HG02763 (cell line): ENCODE results near the gene CLRN3.

Source experiments
- ATAC-seq: cut with Tn5 transposase; IDR thresholded peaks from one replicate; pipeline ENCODE4 v1.9.1; 2021; ENCODE audit warnings: mild to moderate bottlenecking, moderate library complexity; ENCODE audit not compliant: unreplicated experiment

The CLRN3 gene

DNA sequence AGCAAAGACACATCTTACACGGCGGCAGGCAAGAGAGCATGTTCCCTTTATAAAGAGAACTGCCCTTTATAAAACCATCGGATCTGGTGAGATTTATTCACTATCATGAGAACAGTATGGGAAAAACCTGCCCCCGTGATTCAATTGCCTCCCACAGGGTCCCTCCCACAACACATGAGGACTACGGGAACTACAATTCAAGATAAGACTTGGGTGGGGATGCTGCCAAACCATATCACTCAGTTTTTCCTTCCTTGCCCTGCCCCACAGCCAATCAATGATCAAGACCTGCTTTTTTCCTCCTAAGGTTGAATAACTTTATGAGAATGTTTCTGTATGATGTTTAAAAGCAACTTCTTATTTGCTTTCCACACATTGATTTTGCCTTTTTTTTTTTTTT, 11.0 kb upstream of the CLRN3 start:
- ATAC-seq, result no peak

DNA sequence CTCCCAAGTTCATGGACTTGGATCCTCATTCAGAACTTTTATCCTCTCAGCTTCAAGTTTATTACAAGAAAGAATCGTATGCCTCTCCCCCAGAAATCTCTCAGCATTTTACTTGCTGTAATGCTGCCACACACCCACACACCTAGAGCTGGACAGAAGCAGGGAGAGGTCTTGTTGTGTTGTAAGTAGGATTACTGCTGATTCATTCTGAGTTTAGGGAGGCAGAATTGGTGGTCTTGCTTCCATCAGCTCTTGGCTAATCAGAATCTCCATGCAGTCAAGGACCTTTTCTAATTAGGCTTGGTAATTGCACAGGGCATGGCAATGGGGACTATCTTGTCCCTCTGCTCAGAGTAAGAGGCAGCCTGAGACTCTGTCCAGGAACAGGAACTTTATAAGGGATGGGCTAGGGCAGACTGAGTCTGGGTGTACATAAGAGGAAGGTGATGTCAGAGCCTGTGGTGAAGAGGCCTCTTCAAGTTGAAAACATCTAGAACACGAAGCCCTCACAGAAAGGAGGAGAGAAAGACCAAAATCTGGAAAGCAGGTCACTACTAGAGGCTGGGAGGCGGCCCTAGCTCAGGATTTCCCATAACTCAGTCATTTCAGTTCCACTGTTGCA, 7.1 kb upstream of the CLRN3 start:
- no peak for ATAC-seq

DNA sequence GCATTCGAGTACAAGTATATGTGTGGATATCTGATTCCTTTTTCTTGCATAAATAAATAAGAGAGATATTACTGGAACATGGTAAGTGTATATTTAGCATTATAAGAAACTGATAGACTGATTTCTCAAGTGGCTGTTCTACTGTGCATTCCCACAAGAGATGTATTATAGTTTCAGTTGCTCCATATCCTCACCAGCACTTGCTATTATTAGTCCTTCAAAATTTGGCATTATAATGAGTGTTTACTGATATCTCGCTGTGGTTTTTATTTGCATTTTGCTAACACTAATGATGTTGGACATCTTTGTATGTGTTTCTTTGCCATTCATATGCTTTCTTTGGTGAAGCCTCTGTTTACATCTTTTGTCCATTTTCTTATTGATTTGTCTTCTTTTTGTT, 4.4 kb upstream of the CLRN3 start:
- no peak for ATAC-seq

DNA sequence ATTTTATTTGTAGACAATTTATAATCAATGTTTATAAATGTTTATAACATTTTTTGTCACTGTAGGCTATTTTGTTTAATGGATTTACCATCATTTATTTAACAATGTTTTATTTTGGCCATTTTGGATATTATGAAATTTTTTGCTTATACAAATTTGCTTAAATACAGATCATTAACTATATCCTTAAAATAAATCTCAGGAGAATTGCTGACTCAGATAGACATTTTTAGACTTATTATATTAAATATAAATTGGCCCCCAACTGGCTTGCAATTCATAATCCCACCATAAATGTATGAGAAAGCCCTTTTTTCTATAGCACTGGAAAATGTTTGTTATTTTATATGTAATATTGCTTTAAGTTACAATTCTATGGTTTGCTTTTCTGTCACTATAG, 3.8 kb upstream of the CLRN3 start:
- no peak for ATAC-seq

DNA sequence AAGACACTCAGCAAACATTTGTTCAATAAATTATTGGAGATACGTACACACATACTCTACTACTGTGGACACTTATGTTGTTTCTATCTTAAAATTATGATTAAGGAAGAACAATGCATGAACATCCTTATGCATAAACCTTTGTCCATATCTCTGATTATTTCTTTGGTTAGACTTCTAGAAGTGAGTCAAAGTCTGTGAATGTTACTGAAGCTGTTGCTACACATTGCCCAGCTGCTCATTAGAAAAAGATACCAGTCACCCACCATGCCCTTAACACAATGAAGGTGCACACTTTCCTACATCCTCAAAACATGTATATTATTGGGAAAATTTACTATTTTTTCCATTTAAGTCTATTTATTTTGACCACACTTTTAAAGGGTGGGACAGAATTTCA, 1.4 kb upstream of the CLRN3 start:
- no peak for ATAC-seq

DNA sequence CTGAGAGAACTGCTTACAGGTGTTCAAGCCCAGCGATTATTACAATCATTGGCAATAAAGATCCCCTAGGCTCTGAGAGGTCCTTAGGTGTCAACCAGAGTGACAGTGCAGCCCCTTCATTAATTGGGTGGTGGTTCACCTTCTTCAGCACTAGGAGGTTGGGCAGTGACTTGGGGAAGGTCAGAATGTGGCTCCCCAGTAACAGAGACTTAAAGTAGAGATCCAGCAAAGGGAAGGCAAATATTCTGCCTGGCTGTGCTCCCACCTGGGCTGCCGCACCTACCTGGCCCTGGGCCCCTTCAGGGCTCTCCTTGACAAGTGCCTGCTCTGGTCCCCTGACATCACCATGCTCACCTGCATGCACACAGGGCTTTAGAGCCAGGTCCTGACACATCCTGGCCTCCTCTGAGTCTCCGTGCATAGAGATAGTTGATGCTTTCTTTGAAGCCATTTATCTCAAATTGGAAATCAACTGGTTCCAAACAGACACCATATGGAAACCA, 1.9 kb downstream of the CLRN3 start:
- no peak for ATAC-seq

DNA sequence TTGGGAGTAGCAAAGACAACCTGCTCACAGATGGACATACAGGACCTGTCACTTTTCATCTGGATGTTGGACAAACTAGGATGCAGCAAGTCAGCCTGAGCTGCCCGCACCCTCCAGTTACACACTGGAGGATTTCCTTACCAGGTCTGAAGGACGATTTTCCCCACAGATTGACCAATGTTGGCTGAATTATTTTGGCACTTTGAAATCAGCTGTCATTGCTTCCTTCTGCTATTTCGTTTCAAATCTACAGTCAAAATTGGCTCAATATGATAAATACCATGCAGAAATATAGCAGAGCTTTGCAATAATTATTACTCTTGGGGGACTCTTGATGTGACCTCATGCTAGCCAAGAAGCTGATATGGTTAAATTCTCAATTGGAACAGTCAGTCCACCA, 2.5 kb downstream of the CLRN3 start:
- ATAC-seq, result no peak

DNA sequence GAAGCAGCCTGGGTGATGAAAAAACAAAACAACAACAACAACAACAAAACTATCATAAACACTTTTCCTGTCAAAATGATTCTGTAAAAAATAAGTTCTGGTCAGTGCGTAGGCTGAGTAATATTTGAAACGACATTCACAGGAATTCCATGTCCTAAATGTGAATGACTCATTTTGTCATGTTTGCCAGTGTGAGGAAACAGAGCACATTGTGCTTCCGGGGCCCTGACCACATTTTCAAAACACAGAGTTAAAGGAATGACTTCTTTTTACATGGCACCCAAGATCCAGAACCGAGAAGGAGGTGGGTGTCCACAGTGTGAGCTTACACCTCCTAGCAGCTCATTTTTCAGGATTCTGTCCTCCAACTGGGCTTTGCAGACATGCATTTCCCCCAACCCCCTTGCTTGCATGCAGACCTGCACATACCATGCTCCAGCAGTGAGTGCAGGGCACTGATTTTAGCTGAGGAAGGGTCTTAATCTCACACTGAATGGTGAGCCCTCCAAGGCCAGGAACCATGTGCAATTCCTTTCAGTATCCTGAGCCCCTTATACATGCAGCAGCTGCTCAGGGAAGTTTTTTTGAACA, 3.0 kb downstream of the CLRN3 start:
- no peak for ATAC-seq

DNA sequence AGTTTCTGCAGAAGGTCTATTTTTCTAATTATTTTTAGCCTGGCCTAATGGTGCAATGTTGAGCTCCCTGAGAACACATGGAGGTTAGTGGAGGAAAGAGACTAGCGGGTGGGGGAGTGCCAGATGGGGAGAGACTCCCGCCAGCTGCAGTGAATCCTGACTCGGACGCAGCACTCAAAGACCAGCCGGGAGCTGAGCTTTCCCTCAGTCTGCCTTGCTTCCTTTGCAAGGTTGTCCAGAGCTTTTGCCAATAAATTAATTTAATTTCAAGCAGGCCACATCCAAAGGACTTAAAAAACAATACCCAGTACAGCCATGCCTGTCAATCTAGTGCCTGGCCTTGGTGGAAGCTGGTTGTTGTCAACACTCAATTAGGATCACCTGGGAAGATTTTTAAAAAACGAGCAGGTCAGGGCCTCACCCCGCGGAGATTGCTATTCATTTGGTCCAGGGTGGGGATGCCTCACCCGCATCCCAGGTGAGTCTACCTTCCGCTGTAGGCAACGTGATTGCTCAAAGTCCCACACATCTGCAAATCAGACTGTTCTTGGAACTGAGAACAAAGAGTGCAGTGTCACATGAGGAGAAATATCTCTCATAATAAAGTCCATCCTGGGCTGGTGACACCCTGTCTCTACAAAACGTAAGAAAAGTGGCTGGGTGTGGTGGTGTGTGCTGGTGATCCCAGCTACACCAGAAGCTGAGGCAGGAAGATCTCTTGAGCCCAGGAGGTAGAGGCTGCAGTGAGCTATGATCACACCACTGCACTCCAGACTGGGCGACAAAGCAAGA, 4.0 kb downstream of the CLRN3 start:
- ATAC-seq, result no peak

DNA sequence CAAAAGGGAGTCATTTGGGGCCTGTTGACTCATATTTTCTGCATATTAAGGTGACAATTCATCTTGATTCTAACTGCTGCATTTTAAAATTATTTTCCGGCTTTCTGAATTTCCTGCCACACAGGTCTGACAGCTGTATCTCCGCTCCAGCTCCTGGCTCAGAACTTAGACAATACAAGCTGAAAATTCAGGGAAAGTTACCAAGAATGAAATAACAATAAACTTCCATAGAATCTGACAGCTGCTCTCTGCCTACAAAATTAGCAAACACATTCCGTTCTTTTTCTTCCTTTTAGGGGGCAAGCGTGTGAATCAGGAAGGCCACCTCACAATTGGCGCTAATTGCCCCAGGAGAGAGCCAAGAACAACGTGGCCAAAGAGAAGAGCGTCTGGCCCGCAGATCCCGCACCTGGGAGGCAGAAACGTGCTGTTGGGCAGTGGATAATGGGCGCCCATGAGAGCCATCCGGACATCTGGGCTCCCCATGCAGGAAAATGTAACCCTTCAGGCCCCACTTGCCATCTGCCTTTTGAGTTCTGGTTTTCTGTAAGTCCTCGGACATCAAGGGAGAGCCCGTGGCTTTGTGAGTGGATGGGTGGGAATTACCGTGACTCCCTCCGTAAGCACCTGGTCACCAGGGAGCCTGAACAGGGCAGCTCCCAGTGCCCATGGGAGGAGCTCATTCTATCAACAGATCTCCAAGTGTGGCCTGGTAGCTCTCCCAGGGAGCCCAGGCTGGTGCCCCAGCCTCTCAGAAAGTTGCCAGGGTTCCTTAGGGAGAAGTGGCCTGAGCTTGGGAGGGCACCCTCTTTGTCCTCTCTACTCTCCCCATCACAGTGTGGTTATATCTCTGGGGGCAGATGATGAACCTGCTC, 5.0 kb downstream of the CLRN3 start:
- no peak for ATAC-seq

DNA sequence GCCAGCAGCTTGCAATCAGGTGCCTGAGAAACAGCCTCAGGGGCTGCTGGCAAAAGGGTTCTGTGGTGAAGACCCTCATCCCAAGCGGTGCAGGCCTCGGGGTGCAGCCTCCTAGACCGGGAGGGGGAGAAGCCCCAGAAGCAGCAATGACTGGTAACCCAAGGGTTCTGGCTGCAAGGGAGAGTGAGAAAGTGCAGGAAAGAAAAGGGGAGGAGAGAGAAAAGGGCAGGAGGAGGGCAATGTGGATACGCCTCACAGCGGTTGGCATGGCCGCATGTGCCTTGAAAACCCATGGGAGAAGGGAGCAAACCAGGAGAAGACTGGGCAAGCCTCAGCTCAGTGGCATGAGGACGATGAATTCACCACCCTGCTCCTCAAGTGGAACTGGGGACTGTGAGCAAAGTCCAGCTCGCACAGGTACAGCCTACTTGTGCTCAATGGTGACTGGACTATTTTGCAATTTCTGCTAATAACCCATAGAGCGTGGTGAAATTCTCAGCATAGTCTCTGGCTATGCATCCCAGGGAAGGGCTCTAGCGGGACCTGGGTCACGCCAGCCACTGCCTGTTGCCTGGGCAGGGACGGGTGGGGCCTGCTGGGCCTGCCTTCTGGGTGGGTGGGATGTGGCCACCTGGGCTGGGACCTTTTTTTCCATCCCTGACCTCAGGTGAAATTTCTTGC, 6.2 kb downstream of the CLRN3 start:
- ATAC-seq, result no peak

DNA sequence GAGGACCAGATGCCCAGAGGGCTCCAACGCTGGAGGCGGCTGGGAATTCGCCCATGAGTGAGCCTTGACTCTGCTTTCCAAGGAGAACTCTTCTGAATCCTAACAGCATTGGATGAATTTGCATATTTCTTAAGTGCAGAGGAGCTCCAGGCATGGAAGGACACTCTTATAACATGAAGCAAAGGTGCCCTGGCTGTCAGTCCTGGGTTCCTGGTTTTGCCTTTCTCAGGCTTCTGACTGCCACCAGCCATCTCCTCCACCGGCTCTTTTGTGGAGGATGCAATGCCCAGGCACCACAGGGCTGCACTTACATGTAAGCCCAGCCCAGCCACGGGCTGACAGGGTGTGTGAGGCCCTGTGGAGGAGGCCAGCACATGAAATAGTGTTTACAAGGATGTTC, 8.2 kb downstream of the CLRN3 start:
- no peak for ATAC-seq

DNA sequence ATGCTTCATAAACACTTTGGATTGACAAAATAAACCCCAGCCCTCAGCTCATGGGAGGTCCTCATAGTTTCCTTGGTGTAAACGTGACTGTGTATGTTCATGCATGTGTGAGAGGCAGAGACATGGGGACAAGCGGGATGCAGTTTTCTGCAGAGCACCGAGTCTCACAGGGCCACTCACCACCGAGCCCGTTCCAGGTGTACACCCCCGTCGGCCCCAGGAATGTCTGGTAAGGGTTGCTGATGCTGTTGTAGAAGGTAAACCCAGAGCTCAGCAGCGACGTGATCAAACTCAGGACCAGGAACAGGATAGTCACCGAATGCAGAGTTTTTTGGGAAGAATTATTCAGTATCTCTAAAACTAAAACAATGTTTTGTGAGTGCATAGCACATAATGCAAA, 9.2 kb downstream of the CLRN3 start:
- ATAC-seq, result no peak

DNA sequence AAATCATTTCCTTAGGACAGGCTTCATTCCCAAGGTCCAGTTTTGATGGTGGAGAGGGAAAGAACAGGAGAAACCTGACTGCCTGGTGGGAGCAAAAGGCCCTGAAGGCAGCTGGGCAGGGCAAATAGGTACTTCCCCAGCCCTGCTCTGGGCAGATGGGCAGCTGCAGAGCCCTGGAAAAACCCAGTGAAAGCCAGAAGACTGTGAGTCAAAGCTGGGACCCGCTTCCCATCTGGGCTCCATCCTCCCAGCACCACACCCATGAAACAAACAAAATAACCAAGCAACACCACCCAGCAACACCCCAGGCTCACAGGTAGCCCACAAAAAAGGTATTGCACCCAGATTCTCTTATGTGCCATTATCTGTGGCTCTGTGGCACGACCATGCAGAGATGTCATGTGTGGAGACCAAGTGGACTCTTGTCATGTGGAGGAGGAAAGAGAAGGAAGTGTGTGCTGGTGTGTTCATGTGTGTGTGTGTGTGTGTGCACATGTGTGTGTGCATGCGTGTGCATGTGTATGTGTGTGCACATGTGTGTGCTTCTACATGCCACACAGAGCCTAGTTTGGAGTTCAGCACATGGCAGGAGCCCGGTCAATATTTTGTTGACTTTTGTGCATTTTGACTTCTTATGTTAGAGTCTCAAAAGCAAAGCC, 9.8 kb downstream of the CLRN3 start:
- no peak for ATAC-seq

DNA sequence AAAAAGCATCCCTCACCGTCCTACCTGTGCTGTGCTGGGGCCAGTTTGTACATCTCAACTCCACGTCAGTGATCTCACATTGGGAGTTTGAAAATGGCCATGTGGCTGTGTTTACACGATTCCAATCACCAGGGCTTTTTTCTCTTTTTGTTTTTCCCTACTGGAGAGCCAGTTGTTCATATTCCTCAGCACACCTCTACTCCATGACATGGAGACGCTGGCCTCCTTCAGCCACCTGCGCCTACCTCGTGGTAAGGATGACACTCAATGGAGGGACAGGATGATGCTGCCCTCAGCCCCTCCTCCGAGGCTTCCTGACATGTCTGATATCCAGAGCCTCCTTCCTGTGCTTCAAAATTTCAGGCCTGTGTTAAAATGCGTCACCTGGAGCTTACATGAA, 10.3 kb downstream of the CLRN3 start:
- ATAC-seq, result no peak

DNA sequence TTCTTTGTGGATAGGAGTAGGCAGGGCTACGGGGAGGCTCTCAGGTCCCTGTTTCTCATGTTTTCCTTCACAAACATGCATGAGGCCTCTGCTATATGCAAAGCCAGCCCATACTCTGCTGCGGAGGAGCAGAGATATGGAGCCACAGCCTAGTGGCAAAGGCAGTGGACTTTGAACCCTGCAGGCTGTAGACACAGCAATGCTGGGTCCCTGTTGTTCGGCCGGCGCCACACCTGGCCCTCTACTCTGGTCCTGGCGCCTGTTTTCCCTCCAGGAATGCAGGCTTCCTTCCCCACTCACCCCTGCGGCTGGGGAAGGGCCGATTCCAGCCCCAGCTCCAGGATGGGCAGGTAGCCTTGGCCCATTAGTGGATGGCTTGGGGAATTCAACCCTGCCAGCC, 11.5 kb downstream of the CLRN3 start:
- ATAC-seq, result no peak

DNA sequence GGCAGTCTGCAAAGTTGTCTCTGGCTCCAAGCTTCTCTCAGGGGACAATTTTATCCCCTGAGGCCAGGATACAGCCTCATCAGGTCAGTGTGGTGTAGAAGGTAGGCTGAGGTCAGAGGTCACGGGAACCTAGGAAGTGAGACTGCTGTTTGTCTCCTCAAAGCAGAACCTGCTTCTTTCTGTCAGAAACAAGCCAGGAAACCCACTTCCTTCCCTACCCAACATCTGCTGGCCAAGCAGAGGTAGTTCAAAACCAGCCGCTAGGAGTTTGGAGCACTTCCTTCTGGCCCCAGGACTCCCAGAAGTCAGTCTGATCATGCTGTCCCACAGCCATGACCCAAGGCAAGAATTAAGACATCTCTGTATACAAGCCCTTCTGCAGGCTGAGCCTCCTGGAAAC, 12.2 kb downstream of the CLRN3 start:
- ATAC-seq, result no peak

DNA sequence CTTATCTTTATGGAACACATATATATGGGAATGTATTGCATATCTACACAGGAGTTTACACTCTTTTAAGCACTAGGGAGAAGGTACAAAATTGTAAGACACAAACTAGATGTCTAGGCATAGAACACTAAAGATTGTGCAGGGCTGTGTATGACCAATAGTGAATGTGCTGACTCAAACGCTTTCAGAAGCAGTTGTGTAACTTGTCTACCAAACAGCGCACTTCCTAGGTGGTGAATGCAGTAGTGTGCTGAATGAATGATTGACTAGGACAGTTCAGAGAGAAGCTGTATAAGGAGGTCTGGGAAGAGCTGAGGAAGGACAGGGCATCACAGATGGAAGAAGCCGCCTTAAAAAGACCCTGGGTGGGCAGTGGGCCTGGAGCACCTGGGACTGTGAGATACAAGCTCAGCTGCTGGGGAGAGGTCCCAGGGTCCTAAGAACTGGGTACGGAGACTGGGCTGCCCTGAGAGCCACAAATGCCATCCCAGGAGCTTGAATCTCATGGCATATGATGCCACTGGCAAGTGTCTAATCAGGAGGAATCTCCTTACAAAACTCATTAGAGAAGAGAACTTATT, 14.2 kb downstream of the CLRN3 start:
- no peak for ATAC-seq

DNA sequence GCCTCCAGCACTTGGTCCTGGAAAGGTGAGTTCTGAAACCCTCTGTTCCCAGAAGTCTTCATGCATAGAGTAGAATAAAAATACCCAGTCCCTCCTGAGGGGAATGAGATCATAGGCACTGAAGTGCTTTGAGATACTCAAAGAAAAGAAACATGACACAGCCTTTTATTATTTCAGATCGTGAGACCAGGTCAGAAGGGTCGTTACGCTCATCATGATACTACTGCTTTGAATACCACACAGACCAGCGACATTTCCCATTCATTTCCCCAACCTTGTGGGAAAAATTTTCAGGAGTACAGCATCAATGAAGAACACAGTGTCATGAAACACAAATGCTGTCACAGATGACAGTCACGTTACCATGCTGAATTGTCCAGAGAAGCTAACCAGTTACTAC, 15.0 kb downstream of the CLRN3 start:
- no peak for ATAC-seq

DNA sequence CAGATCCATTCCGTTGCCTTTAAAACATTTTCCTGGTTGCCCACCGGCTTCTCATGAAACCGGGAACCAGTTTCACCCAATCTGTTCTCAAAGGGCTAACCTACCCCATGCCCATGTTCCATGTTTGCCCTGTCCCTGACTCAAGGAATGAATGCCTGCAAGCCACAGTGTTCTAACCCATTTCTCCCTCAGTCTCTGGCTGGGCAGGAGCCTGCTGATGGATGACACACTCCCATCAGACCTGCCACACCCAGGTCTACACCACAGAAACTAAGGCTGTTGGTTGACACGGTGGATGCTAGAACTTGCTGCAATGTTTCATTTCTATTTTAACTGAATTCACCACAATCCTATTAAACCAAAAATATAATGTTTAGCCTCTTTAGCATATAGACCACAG, 15.6 kb downstream of the CLRN3 start:
- no peak for ATAC-seq
